B cell (primary cell): ENCODE results near the gene EBPL. TPM values are rescaled to one million over a fixed set of nuclear protein-coding genes. Genes with fewer than 3 reads are reported as not detected.

Experiments
- ATAC-seq: fragments of 200-7000 bp; cut with Tn5 transposase; one replicate; pipeline ENCODE4 v1.10.0; 2021; ENCODE audit warnings: low read depth, mild to moderate bottlenecking, moderate number of reproducible peaks, moderate library complexity
- CTCF ChIA-PET: fragments of 350-600 bp; sonication (Branson Sonifier 250); formaldehyde crosslinking; loops from one replicate; lab custom pipeline; 2021; ENCODE audit warnings: antibody characterized with exemption, inconsistent platforms; lab: Charles Lee
- POLR2A ChIA-PET: fragments of 350-600 bp; sonication (Branson Sonifier 250); formaldehyde crosslinking; loops from one replicate; lab custom pipeline; 2021; ENCODE audit warnings: antibody characterized with exemption; lab: Charles Lee
- DNase-seq: peaks from one replicate; pipeline ENCODE4 v3.0.0; 2013
- H2AFZ ChIP-seq: 2 replicates; pipeline ENCODE4 v1.6.1; 2012; ENCODE audit warnings: mild to moderate bottlenecking, low read depth, low read length; ENCODE audit not compliant: insufficient read depth, poor library complexity, severe bottlenecking
- H3K27ac ChIP-seq, 2 donors: 1 replicate in 1 of 2; 2 replicates in 1 of 2; pipeline ENCODE4 v1.5.1; 2012 to 2013; ENCODE audit warnings: low read length in 2 of 2, mild to moderate bottlenecking in 2 of 2, moderate library complexity in 1 of 2
- H3K27me3 ChIP-seq, 4 experiments: fragments of 200-600 bp in 1 of 4; sonication (generic) in 1 of 4; replicated peaks in 1 of 4; 1 replicate in 2 of 4; 2 replicates in 2 of 4; pipeline versions ENCODE4 v1.6.1 to v1.7.0; 2013 to 2016; ENCODE audit warnings: low read length in 3 of 4, mild to moderate bottlenecking in 2 of 4, mixed read lengths in 1 of 4, moderate library complexity in 1 of 4; ENCODE audit not compliant: insufficient read depth in 4 of 4, control insufficient read depth in 3 of 4; ENCODE audit errors: control extremely low read depth in 1 of 4
- H3K36me3 ChIP-seq, 2 experiments: replicated peaks in 1 of 2; 1 replicate in 1 of 2; 2 replicates in 1 of 2; pipeline versions ENCODE4 v1.6.1 to v1.7.1; 2013; ENCODE audit warnings: low read length in 1 of 2; ENCODE audit not compliant: insufficient read depth in 2 of 2, control insufficient read depth in 1 of 2; ENCODE audit errors: control extremely low read depth in 1 of 2, extremely low read depth in 1 of 2
- H3K4me1 ChIP-seq, 2 donors: fragments of 200-600 bp in 1 of 2; sonication (generic) in 1 of 2; 1 replicate in 1 of 2; 2 replicates in 1 of 2; pipeline versions ENCODE4 v1.5.1 to v1.6.1; 2013 to 2017; ENCODE audit warnings: low read length in 2 of 2; ENCODE audit not compliant: control insufficient read depth in 2 of 2, insufficient read depth in 2 of 2
- H3K4me2 ChIP-seq: replicated peaks from 2 replicates; pipeline ENCODE3; 2012; ENCODE audit warnings: mild to moderate bottlenecking, low read depth, low read length; ENCODE audit not compliant: poor library complexity, severe bottlenecking
- H3K4me3 ChIP-seq, 5 experiments: fragments of 200-600 bp in 1 of 5; sonication (generic) in 1 of 5; 1 replicate in 3 of 5; 2 replicates in 2 of 5; pipeline versions ENCODE4 v1.5.1 to v1.7.0; 2011 to 2016; ENCODE audit warnings: low read length in 4 of 5, mild to moderate bottlenecking in 4 of 5, low read depth in 2 of 5, control low read depth in 1 of 5, moderate library complexity in 1 of 5; ENCODE audit not compliant: insufficient read depth in 1 of 5; ENCODE audit errors: control extremely low read depth in 1 of 5, extremely low read depth in 1 of 5
- H3K79me2 ChIP-seq: fragments of 200-600 bp; sonication (generic); one replicate; pipeline ENCODE4 v1.6.0; 2016; ENCODE audit warnings: low read length; ENCODE audit not compliant: control insufficient read depth, insufficient read depth
- H3K9ac ChIP-seq: fragments of 200-600 bp; sonication (generic); 2 replicates; pipeline ENCODE4 v1.6.1; 2017; ENCODE audit warnings: mild to moderate bottlenecking, low read length, moderate library complexity
- H3K9me3 ChIP-seq, 3 donors: one replicate each; pipeline versions ENCODE4 v1.6.1 to v1.7.1; 2013; ENCODE audit warnings: low read length in 2 of 3; ENCODE audit not compliant: control insufficient read depth in 2 of 3, insufficient read depth in 1 of 3; ENCODE audit errors: control extremely low read depth in 1 of 3
- H4K20me1 ChIP-seq: 2 replicates; pipeline ENCODE4 v1.6.0; 2012; ENCODE audit warnings: mild to moderate bottlenecking, low read length; ENCODE audit not compliant: insufficient read depth, control insufficient read depth, poor library complexity, severe bottlenecking
- H3K27ac Mint-ChIP-seq: one replicate; pipeline ENCODE4 v1.8.0; 2021; ENCODE audit warnings: mixed read lengths
- H3K27me3 Mint-ChIP-seq: one replicate; pipeline ENCODE4 v1.8.0; 2021; ENCODE audit warnings: mixed read lengths
- H3K4me1 Mint-ChIP-seq: one replicate; pipeline ENCODE4 v1.8.0; 2021; ENCODE audit warnings: mixed read lengths
- H3K4me3 Mint-ChIP-seq: one replicate; pipeline ENCODE4 v1.8.0; 2021; ENCODE audit warnings: mixed read lengths
- H3K9me3 Mint-ChIP-seq: one replicate; pipeline ENCODE4 v1.8.0; 2022; ENCODE audit warnings: mixed read lengths; ENCODE audit not compliant: insufficient read depth
- CTCF ChIP-seq: fragments of 200-600 bp; IDR thresholded peaks from one replicate; pipeline ENCODE4 v1.8.0; 2022; ENCODE audit warnings: antibody characterized with exemption, mild to moderate bottlenecking
- EZH2 ChIP-seq: IDR thresholded peaks from 2 replicates; pipeline ENCODE4 v1.6.1; 2012; ENCODE audit warnings: borderline replicate concordance, low read depth, mild to moderate bottlenecking, moderate library complexity, low read length; ENCODE audit not compliant: insufficient read depth, poor library complexity, severe bottlenecking
- WGBS: methylation state at CpG from one replicate; pipeline ENCODE4 v1.1.5; 2013; ENCODE audit warnings: missing lambda C conversion rate; ENCODE audit not compliant: insufficient coverage; 5-methylcytosine and 5-hydroxymethylcytosine counted together
- intact Hi-C: fragments of 100-400 bp; cut with micrococcal nuclease; formaldehyde crosslinking; loops from one replicate; pipeline ENCODE4 v1.10.0; 2022
- polyA plus RNA-seq: library from polyadenylated mRNA; depleted of rRNA; stranded (reverse); fragments of >200 nt; gene quantifications from 2 replicates; pipeline ENCODE4 v1.2.3, GENCODE V29; 2012
- total RNA-seq, 2 donors: library from RNA; stranded (reverse); fragments of 120-200 nt in 1 of 2; gene quantifications; 1 replicate in 1 of 2; 2 replicates in 1 of 2; pipeline versions ENCODE4 v1.2.3 to v1.2.4, GENCODE V29; 2013 to 2022

Gene EBPL
- total and polyA plus RNA-seq, 2 donors (not counting 1 experiment from before 2014, with no cell fraction given): 16.0 to 20.1 TPM

GRCh38 chr13:49627831-49628652 is 63.2 kb downstream of the EBPL start, which contains the start of gene ARL11:
Gene ARL11, plus strand, starts transcription at chr13:49628507. Its CDS starts 1,941 bp downstream, at chr13:49630448.
- CTCF ChIA-PET: interaction anchor here (0.6 to 2.6 kb wide), 8 partner anchors 8 to 516 kb away, joined by 3 to 8 read pairs (median 3); no protein-coding TSS in a partner anchor
- Histone ChIP-seq H2AFZ (peak within 1 kb of the TSS; percentile 99), H3K4me3 (peak within 1 kb of the TSS; percentile 79 to 100 (median 90)), H3K4me1 (peaks cover 17 to 21% of the 10 kb centered on the region in 2 donors), H3K9me3 (peaks cover 0 to 9% (median 0%) of the 10 kb centered on the region in 3 donors), H3K4me2 (peak within 1 kb of the TSS; percentile 86), H3K79me2 (peaks cover 36% of the 10 kb centered on the region), H4K20me1 (peaks cover 2% of the 10 kb centered on the region), H3K9ac (peak within 1 kb of the TSS; percentile 96), H3K27ac (peak within 1 kb of the TSS; percentile 61 to 78), H3K36me3 (peaks cover 4 to 11% of the 10 kb centered on the region in 2 experiments), H3K27me3 (no peaks in the 10 kb centered on the region)
- Mint-ChIP-seq H3K4me1 (peaks cover 44% of the 10 kb centered on the region), H3K4me3 (peak within 1 kb of the TSS; percentile 99), H3K9me3 (no peaks in the 10 kb centered on the region), H3K27me3 (no peaks in the 10 kb centered on the region), H3K27ac (peak within 1 kb of the TSS; percentile 94)
- DNase-seq (peak; percentile 88), ATAC-seq (peak; percentile 99)
- TF ChIP-seq CTCF (no peak), EZH2 (no peak)
- WGBS: 10% methylated on average over 10 of the region's 17 CpGs
- intact Hi-C loops: loop anchor here (1.0 to 5.0 kb wide), 6 partner anchors 8 to 309 kb away; partner anchors contain the start of genes EBPL, KPNA3, RCBTB1 and SPRYD7
- POLR2A ChIA-PET: interaction anchor here (0.9 to 2.1 kb wide), 2 partner anchors 13 to 165 kb away, joined by 4 to 8 read pairs; partner anchors contain the start of gene KPNA3
